HG03045 (cell line): Measurements from ENCODE around the gene CYP26A1.
"Not testable (repeated sequence)": the region's sequence is repeated elsewhere in the genome, so short reads cannot be mapped to it uniquely, and the experiment has no call there.

Source experiments
- ATAC-seq: cut with Tn5 transposase; IDR thresholded peaks from one replicate; pipeline ENCODE4 v1.9.1; 2021; ENCODE audit warnings: mild to moderate bottlenecking, moderate library complexity; ENCODE audit not compliant: unreplicated experiment

The CYP26A1 gene

DNA sequence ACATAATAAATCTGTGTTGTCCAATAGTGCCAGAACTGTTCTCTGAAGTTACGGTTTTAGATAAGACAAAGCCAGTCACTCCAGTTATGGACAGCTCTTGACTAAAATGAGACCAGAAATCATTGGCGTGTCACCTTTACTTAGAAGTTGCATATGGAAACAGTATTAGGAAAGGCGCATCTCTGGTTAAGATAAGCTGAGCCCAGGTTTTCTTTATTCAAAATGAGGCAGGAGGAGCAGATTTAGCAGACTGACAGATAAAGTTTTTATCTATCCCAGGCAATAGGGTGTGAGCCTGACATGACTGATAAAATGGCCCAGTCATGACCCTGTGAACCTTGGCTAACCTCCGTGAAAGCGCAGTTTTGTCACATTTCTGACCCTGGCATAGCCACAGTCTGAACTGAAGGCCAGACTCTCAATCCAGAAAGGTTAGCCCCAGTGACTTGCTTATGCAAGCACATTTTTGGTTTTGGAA is 4.2 kb downstream of the CYP26A1 start:
- no peak for ATAC-seq

GRCh38 chr10:93079663-93080349 is 6.1 kb downstream of the CYP26A1 start:
- ATAC-seq, result no peak

DNA sequence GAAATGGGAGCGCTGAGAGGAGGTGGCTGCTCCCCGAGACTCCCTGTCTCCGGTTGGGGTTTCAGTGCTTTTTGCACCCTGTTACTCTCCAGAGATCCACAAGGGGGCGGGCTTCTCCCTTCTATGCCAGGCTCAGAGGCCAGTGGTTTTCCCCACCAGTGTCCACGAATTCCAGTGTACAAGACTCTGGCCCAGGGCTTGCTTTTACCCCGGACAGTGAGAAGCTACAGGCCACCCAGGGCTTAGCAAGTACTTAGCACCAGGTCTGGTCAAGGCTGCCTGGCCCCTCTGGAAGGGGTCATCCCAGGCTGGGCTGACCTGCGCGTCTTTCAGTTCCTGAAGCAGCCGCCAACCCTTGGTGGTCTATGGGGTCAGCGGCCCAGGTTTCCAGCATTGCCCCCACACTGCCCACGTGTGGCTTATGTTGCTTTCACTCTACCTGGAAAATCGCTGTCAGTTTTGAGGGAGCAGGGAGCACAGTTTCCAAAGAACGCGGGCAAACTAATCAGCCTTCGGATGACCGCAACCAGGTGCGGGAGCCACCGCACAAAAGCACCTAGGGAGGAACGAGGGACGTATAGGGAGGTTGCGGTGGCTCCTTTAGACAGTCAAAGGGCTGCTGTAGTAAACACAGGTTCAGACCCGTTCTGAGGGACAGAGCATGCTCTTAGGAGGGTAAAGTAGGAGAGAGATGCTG is 6.8 kb downstream of the CYP26A1 start:
- no peak for ATAC-seq

GRCh38 chr10:93081318-93081717 is 7.6 kb downstream of the CYP26A1 start:
- no peak for ATAC-seq

DNA sequence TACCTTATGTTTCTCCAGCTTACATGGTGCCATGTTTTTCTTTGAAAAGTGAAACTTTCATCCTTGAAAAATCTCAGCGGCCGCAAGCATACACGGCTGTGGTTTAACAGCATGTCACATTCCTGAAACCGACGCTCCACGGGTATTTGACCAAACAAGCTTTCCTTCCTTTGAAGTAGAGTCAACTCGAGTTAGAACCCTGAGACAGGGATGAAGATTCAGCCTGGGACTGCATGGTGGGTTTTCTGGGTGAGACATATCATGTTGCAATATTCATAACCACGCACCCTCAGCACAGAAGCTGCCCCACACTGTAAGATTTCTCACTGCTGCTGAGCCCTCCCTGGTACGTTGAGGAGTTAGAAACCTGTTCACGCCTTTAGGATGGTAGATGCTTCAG is 8.1 kb downstream of the CYP26A1 start:
- no peak for ATAC-seq

- ATAC-seq, result no peak
Observed at GRCh38 chr10:93083743-93084539, 10.2 kb downstream of the CYP26A1 start.

GRCh38 chr10:93085272-93085859 is 11.7 kb downstream of the CYP26A1 start:
- ATAC-seq, result no peak

GRCh38 chr10:93086289-93086688 is 12.6 kb downstream of the CYP26A1 start:
- no peak for ATAC-seq

GRCh38 chr10:93087846-93088245 is 14.2 kb downstream of the CYP26A1 start:
- ATAC-seq, result no peak

- ATAC-seq, result no peak
Observed at GRCh38 chr10:93088466-93088865, 14.8 kb downstream of the CYP26A1 start.

DNA sequence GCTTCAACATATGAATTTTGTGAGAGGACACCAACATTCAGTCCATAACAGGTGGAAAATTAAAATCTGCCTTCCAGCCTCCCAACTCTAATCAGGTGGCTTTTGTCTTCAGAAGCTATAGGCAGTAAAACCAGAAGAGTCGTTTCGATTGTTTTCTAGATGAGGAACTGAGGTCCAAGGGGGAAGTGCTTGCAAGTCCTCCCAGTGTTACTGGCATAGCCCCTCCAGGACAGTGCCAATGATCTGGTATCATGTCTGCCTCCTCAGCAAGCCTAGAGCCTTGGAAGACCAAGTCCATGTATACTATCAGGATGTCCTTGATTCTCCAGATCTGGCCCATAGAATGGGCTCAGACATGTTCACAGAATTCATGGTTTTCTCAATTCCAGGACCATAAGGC is 16.9 kb downstream of the CYP26A1 start:
- no peak for ATAC-seq

- no peak for ATAC-seq
Observed at GRCh38 chr10:93091960-93092359, 18.3 kb downstream of the CYP26A1 start.

DNA sequence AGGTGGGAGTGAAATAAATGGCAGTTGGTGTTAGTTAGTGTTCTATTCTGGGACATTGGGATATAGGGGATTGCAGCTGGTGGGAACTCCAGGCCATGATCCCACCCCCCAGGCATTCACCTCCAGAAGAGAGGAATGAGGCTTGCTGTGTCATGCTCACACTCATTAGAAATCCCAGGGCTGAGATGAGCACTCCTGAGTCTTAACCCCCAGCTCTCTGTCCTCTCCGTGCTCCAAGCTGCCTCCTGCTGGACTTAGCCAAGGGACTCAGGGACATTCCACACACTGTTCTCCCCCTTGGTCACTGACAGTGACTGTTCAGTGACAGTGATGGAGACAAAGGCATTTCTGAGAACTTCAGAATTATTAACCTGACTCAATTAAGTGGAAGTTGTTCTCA is 21.5 kb downstream of the CYP26A1 start:
- no peak for ATAC-seq

- ATAC-seq, result no peak
Observed at GRCh38 chr10:93096901-93097300, 23.2 kb downstream of the CYP26A1 start.

DNA sequence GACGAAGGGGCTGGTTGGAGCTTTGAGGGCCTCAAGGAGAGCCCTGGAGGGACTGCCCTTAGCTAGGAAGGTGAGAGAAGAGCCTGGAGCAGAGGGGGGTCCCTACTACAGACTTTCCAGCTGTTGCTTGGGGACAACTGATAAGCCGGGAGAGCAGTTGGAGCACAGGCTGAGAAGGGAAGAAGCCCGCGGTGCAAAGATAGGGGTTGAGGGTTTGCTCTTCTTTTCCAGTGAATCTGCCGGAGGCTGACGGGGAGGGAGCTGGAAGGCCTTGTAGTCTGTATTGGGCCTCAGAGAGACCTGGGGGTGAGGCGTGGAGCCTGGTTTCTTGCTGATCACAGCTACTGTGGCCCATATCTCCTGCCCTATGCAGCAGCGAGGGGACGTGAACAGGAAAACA is 23.7 kb downstream of the CYP26A1 start:
- no peak for ATAC-seq

- ATAC-seq, result no peak
Observed at GRCh38 chr10:93098816-93099215, 25.1 kb downstream of the CYP26A1 start.

- ATAC-seq, result no peak
Observed at GRCh38 chr10:93099670-93100069, 26.0 kb downstream of the CYP26A1 start.

- not testable (repeated sequence) for ATAC-seq
Observed at GRCh38 chr10:93101148-93101547, 27.5 kb downstream of the CYP26A1 start.

DNA sequence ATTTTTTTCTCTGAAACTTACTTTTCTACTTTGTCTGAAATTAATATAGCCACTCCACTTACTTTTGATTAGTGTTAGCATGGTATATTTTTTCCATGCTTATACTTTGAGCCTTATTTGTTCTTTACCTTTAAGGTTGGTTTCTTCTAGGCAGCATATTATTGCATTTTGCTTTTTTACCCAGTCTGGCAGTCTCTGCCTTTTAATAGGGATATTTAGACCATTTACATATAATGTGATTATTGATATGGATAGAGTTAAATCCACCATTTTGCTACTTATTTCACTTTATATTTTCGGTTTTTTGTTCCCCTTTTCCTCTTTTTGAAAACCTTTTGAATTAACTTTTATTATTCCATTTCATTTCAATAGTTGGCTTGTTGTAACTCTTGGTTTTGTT is 30.3 kb downstream of the CYP26A1 start:
- ATAC-seq, result no peak

DNA sequence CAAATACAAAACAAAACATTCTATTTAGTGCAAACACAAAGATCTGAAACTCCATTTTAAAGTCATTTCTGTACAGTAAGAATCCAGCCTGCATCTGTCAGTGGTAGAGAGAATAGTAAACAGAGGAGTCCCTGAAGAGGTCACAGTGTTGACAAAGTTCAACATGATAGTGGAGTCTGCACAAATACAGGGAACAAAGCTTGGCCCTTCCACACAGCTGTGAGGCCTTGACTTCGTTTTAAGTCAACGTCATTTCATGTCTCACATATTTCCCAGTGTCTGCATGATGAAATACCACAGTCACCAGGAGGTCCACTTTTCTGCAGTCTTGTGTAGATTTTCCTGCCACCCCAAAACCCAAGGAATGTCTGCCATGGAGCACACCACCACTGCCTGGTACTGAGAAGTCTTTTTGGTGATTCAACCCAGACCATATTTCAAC is 33.0 kb downstream of the CYP26A1 start:
- no peak for ATAC-seq

GRCh38 chr10:93110472-93111146 is 36.9 kb downstream of the CYP26A1 start:
- ATAC-seq, result no peak
